ENCODE results near the gene HSD17B12.

GRCh38 chr11:43895601-43896000, 215.1 kb downstream of the HSD17B12 start:
- no peak for TF ChIP-seq POLR2A (IDR thresholded peaks at IDR 0.05; ENCODE audit: low read depth, low read length)
- no peak for TF ChIP-seq CTCF (conservative IDR thresholded peaks at IDR 0.05; ENCODE audit: low read depth, low read length)
- TF ChIP-seq RAD21 (IDR thresholded peaks at IDR 0.05; ENCODE audit: low read length) = no peak

Data from IMR-90 (cell line).